ENCODE data around the gene KIAA1586.
"Not testable (repeated sequence)": the region's sequence is repeated elsewhere in the genome, so short reads cannot be mapped to it uniquely, and the experiment has no call there.

The KIAA1586 gene

GRCh38 chr6:57047859-57048258 is 1.4 kb downstream of the KIAA1586 start:
- not testable (repeated sequence) for DNase-seq (ENCODE audit: low spot score)

GRCh38 chr6:57048577-57048976 is 2.1 kb downstream of the KIAA1586 start:
- no peak for DNase-seq (ENCODE audit: low spot score)

- no peak for DNase-seq (ENCODE audit: low spot score)
These were observed 17.4 kb downstream of the KIAA1586 start for GRCh38 chr6:57063847-57064246.

GRCh38 chr6:57064809-57065208 is 18.3 kb downstream of the KIAA1586 start:
- no peak for DNase-seq (ENCODE audit: low spot score)

- DNase-seq (ENCODE audit: low spot score) = no peak
These were observed 21.6 kb downstream of the KIAA1586 start for GRCh38 chr6:57068061-57068460.

- DNase-seq (ENCODE audit: low spot score) = no peak
These were observed 22.7 kb downstream of the KIAA1586 start for GRCh38 chr6:57069228-57069627.

GRCh38 chr6:57069920-57070331 is 23.4 kb downstream of the KIAA1586 start:
- no peak for DNase-seq (ENCODE audit: low spot score)

GRCh38 chr6:57072108-57072507 is 25.6 kb downstream of the KIAA1586 start:
- DNase-seq (ENCODE audit: low spot score) = no peak

GRCh38 chr6:57074383-57074782 is 27.9 kb downstream of the KIAA1586 start:
- no peak for DNase-seq (ENCODE audit: low spot score)

GRCh38 chr6:57075092-57075491 is 28.6 kb downstream of the KIAA1586 start:
- DNase-seq (ENCODE audit: low spot score) = no peak

- no peak for DNase-seq (ENCODE audit: low spot score)
These were observed 32.2 kb downstream of the KIAA1586 start for GRCh38 chr6:57078531-57079207.

GRCh38 chr6:57085471-57085870 is 39.0 kb downstream of the KIAA1586 start:
- no peak for DNase-seq (ENCODE audit: low spot score)

- DNase-seq (ENCODE audit: low spot score) = no peak
These were observed 40.4 kb downstream of the KIAA1586 start for GRCh38 chr6:57086843-57087242.

GRCh38 chr6:57087916-57088315 is 41.4 kb downstream of the KIAA1586 start:
- no peak for DNase-seq (ENCODE audit: low spot score)

GRCh38 chr6:57089265-57089664 is 42.8 kb downstream of the KIAA1586 start:
- no peak for DNase-seq (ENCODE audit: low spot score)

- DNase-seq (ENCODE audit: low spot score) = peak; percentile 80
These were observed 43.4 kb downstream of the KIAA1586 start, which contains the start of gene ZNF451 for GRCh38 chr6:57089687-57090457. ZNF451 (plus strand) TSS chr6:57090188; CDS start chr6:57090254, 66 bp downstream.

- DNase-seq (ENCODE audit: low spot score) = not testable (repeated sequence)
These were observed 44.1 kb downstream of the KIAA1586 start for GRCh38 chr6:57090458-57091067.

GRCh38 chr6:57091375-57091774 is 44.9 kb downstream of the KIAA1586 start:
- DNase-seq (ENCODE audit: low spot score) = not testable (repeated sequence)

GRCh38 chr6:57094689-57095088 is 48.2 kb downstream of the KIAA1586 start:
- no peak for DNase-seq (ENCODE audit: low spot score)

- DNase-seq (ENCODE audit: low spot score) = no peak
These were observed 51.1 kb downstream of the KIAA1586 start for GRCh38 chr6:57097596-57097995.

GRCh38 chr6:57102976-57103375 is 56.5 kb downstream of the KIAA1586 start:
- no peak for DNase-seq (ENCODE audit: low spot score)

GRCh38 chr6:57104336-57104735 is 57.8 kb downstream of the KIAA1586 start:
- DNase-seq (ENCODE audit: low spot score) = no peak

Data from HuH-7 (cell line).